H7 (cell line): ENCODE results near the gene CHST4. TPM values are rescaled to one million over a fixed set of nuclear protein-coding genes. Genes with fewer than 3 reads are reported as not detected.
A peak's percentile ranks its signal among the peaks of the same experiment; 100 is the strongest.
"Not testable (repeated sequence)": the region's sequence is repeated elsewhere in the genome, so short reads cannot be mapped to it uniquely, and the experiment has no call there.

Experiments
- DNase-seq: peaks from one replicate; pipeline ENCODE4 v3.0.0; 2012
- H3K27me3 ChIP-seq: 2 replicates; pipeline ENCODE4 v1.6.0; 2011; ENCODE audit warnings: mild to moderate bottlenecking, low read length; ENCODE audit not compliant: control insufficient read depth, insufficient read depth
- H3K36me3 ChIP-seq: replicated peaks from 2 replicates; pipeline ENCODE4 v1.5.1; 2011; ENCODE audit warnings: low read length; ENCODE audit not compliant: control insufficient read depth, insufficient read depth
- H3K4me3 ChIP-seq: 2 replicates; pipeline ENCODE4 v1.5.1; 2011; ENCODE audit warnings: low read depth, mild to moderate bottlenecking, control low read depth, low read length, moderate library complexity; ENCODE audit not compliant: insufficient read depth
- total RNA-seq: library from RNA; depleted of rRNA; stranded (reverse); fragments of >200 nt; shearing (Covaris generic); gene quantifications from 2 replicates; pipeline ENCODE4 v1.2.3, GENCODE V29; 2014

CHST4 gene
- total RNA-seq, 1 experiment from 2014 or later: 6.7 TPM

- H3K27me3 ChIP-seq: no peaks in the 10 kb centered on the region; the same call in 1 of the 2 replicates
- no peak for DNase-seq
- no peak overlapping the region for H3K4me3 ChIP-seq
- H3K36me3 ChIP-seq: no peaks in the 10 kb centered on the region
Observed at GRCh38 chr16:71547168-71547567, 20.9 kb downstream of the CHST4 start.

DNA sequence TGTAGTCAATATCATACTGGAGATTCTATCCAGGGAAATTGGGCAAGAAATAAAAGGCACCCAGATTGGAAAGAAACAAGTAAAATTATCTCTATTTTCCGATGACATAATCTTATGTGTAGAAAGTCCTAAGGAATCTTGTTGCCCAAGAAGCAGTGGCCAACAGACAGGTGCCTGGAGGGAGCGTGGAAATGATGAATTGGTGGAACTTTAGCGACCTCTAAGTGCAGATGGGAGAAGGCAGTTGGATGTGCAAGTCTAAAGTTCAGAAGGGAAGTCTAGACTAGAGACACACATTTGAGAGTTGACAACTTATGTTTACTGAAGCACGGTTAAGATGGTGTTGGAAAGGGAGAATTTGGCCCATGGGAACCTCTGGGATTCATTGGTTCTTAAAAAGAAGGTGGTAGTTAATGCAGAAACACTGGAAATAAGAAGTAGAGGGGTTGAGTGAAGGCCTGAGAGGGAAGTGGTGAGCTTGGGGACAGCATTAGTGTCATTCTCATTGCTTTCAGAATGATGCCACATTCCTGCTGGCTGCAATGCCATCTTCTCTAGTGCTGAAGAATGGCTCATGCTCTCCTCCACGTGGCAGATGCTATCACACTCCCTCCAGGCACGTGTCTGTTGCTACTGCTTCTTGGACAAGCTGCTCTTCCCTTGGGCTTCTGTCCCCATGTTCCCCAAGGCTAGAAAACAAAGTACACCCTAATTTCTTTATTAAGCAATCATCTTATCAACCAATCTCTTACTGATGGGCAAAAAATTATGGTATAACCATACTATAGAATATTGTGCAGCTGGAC lies 26.7 kb downstream of the CHST4 start:
- Histone ChIP-seq H3K27me3 (no peaks in the 10 kb centered on the region), H3K36me3 (no peaks in the 10 kb centered on the region), H3K4me3 (no peak overlapping the region)
- no peak for DNase-seq

DNA sequence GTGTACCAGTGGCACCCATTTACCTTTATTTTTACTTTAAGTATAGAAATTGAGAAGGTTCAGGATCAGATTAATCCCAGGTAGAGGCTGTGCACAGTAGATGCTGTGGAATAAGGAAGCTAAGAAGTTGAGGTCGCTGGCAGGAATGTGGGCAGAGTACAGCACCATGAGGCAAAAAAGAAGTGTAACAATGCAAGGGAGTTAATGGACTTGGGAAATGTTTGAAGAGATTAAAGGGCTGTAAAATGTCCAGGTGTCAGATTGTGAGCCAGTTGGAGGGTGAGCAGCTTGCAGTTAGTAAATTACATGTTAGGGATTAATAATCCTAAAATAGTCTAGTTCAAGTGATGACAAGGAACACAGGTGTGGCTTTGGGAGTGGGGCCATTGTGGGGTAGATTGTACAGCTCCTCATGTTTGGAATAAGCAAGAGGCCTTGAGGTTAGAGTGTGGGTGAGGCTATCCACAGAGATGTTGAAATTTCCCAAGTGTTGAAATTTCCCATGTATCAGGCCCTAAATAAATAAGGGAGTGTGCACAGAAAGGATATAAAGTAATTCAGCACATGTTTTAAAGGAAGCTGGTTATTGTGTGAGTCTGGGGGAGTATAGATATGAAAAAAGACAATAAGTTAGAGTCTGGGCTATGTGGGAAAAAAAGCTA lies 29.1 kb downstream of the CHST4 start:
- Histone ChIP-seq H3K4me3 (no peak overlapping the region), H3K27me3 (no peaks in the 10 kb centered on the region), H3K36me3 (no peaks in the 10 kb centered on the region)
- DNase-seq: no peak

DNA sequence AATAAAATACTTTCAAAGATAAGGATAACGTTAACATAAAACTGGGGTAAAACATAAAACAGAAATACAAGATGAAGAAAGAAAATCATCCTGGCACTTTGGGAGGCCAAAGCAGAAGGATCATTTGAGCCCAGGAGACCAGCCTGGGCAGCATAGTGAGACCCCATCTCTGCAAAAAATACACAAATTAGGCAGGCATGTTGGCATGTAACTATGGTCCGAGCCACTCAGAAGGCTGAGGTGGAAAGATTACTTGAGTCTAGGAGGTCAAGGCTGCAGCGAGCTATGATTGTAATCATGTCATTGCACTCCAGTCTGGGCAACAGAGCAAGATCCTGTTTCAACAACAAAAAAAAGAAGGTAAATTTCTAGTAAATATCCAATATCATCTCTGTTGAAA lies 31.1 kb downstream of the CHST4 start:
- H3K36me3 ChIP-seq: no peaks in the 10 kb centered on the region
- H3K27me3 ChIP-seq: no peaks in the 10 kb centered on the region
- H3K4me3 ChIP-seq: no peak overlapping the region
- DNase-seq: no peak

GRCh38 chr16:71557954-71558582 lies 31.8 kb downstream of the CHST4 start:
- H3K36me3 ChIP-seq: no peaks in the 10 kb centered on the region
- no peaks in the 10 kb centered on the region for H3K27me3 ChIP-seq
- DNase-seq: no peak

DNA sequence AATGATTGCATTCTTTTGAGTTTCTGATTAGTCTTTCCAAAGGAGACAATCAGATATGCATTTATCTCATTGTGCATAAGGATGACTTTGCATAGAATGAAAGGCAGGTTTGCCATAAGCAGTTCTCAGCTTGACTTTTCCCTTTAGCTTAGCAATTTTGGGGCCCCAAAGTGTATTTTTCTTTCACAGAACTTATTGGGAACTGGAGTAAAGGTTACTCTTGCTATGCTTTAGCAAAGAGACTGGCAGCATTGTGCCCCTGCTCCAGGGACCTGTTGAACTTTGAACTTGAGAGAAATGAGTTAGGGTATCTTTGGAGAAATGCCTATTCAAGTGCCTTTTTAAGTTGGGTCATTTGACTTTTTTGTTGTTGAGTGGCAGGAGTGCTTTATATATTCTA lies 33.6 kb downstream of the CHST4 start:
- Histone ChIP-seq H3K4me3 (no peak overlapping the region), H3K36me3 (no peaks in the 10 kb centered on the region), H3K27me3 (no peaks in the 10 kb centered on the region)
- DNase-seq: no peak

More at GRCh38 chr16:71557954-71558582, 31.8 kb downstream of the CHST4 start:
- H3K4me3 ChIP-seq: no peak overlapping the region

DNA sequence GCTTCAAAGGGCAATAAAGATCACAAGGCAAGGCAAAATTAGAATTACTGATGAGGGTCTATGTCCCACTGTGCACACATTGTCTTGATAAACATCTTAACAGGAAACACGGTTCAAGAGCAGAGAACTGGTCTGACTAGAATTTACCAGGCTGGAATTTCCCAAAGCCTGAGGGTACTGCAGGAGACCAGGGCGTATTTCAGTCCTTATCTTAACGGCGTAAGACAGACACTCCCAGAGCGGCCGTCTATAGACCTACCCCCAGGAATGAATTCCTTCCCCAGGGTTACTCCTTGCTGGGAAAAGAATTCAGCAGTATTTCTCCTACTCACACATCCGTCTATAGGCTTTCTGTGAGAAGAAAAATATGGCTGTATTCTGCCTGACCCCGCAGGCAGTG lies 35.7 kb downstream of the CHST4 start:
- not testable (repeated sequence) for H3K36me3 ChIP-seq, H3K27me3 ChIP-seq, H3K4me3 ChIP-seq, DNase-seq

- no peak for DNase-seq
- H3K4me3 ChIP-seq: no peak overlapping the region
- H3K27me3 ChIP-seq: no peaks in the 10 kb centered on the region; the same call in 1 of the 2 replicates
- no peaks in the 10 kb centered on the region for H3K36me3 ChIP-seq
Observed at GRCh38 chr16:71562552-71562951, 36.3 kb downstream of the CHST4 start.

DNA sequence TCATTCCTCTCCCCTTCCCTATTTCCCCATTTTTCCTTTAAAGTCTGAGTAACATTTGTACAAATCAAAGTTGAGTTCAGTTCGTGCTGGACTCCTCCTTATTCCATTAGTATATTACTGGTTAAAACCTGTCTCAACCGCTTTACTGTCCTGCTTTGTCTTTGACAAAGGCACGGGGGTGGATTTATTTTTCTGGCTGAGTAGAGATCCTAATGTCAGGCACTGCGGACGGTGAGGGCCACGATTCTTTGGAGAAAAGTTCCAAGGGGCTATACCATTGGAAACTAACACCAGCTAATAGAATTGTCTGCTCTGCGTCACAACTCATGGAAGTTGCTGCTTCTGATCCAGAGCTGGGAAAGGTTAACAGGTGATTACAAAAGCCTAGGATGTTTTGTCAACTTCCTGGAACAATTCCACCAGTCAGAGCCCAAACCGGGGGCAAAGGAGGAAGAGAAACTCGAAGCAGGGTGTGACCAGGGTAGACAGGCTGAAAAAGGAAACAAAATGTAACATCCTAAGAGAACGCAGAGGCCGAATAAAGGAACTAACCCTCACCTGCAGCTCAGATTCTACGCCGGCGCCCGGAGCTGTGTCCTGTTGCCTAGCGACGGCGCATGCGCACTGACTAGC lies 38.2 kb downstream of the CHST4 start:
- no peak for DNase-seq
- Histone ChIP-seq H3K27me3 (no peaks in the 10 kb centered on the region; the same call in 1 of the 2 replicates), H3K4me3 (peak overlapping the region; percentile 45), H3K36me3 (no peaks in the 10 kb centered on the region)

- Histone ChIP-seq H3K36me3 (no peaks in the 10 kb centered on the region), H3K27me3 (no peaks in the 10 kb centered on the region; the same call in 1 of the 2 replicates), H3K4me3 (no peak overlapping the region)
- no peak for DNase-seq
Observed at GRCh38 chr16:71565812-71566700, 39.8 kb downstream of the CHST4 start.

GRCh38 chr16:71567931-71568330 lies 41.7 kb downstream of the CHST4 start:
- H3K36me3 ChIP-seq: no peaks in the 10 kb centered on the region
- no peak overlapping the region for H3K4me3 ChIP-seq
- DNase-seq: no peak
- no peaks in the 10 kb centered on the region; the same call in 1 of the 2 replicates for H3K27me3 ChIP-seq

- Histone ChIP-seq H3K36me3 (no peaks in the 10 kb centered on the region), H3K27me3 (no peaks in the 10 kb centered on the region; the same call in 1 of the 2 replicates), H3K4me3 (no peak overlapping the region)
- DNase-seq: no peak
Observed at GRCh38 chr16:71568551-71568950, 42.3 kb downstream of the CHST4 start.

- H3K4me3 ChIP-seq: no peak overlapping the region
- no peaks in the 10 kb centered on the region for H3K36me3 ChIP-seq
- no peaks in the 10 kb centered on the region; the same call in 1 of the 2 replicates for H3K27me3 ChIP-seq
- no peak for DNase-seq
Observed at GRCh38 chr16:71569621-71570020, 43.4 kb downstream of the CHST4 start.

DNA sequence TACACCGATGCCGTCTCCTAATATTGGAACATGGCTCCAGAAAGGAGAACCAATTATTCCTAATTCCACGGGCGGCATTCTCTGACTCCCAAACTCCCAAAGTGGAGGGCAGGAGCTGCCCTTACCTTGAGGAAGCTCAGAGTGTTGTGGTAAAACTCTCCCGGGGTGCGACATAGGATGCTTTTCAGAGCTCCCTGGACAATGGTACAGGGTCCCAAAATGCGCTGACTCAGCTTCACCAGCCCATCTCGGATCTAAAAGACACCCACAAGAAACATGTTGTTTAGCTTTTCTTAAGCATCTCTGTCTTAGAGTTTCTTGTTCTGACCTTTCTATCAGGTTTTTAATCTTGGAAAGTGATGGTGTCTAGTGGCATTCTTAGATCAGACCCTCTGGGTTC lies 43.9 kb downstream of the CHST4 start:
- no peak for DNase-seq
- no peaks in the 10 kb centered on the region; the same call in 1 of the 2 replicates for H3K27me3 ChIP-seq
- no peaks in the 10 kb centered on the region for H3K36me3 ChIP-seq
- no peak overlapping the region for H3K4me3 ChIP-seq
